SK-N-SH (cell line): ENCODE measurements around the gene CCDC30. TPM values are rescaled to one million over a fixed set of nuclear protein-coding genes. Genes with fewer than 3 reads are reported as not detected.

Experiments used
- CTCF ChIA-PET: fragments of 300-600, 350-600 bp; formaldehyde crosslinking; extraction: SDS; loops from one replicate; lab custom pipeline; 2021; lab: Yijun Ruan, JAX
- POLR2A ChIA-PET: fragments of 350-600 bp; sonication (Branson Sonifier 250); formaldehyde crosslinking; extraction: SDS; loops from one replicate; lab custom pipeline; 2020; ENCODE audit warnings: antibody characterized with exemption, inconsistent platforms; lab: Yijun Ruan, JAX
- DNase-seq: peaks from one replicate; pipeline ENCODE4 v3.0.0; 2012
- H2AFZ ChIP-seq: fragments of 200-600 bp; sonication (generic); 2 replicates; pipeline ENCODE4 v1.8.1; 2016; ENCODE audit warnings: antibody characterized with exemption, mild to moderate bottlenecking, low read depth
- H3F3A ChIP-seq: fragments of 200-600 bp; sonication (generic); replicated peaks from 2 replicates; pipeline ENCODE3; 2016; ENCODE audit warnings: antibody characterized with exemption, mild to moderate bottlenecking; ENCODE audit not compliant: insufficient read depth
- H3K27ac ChIP-seq, 2 experiments: fragments of 200-500 bp in 1 of 2; fragments of 200-600 bp in 1 of 2; sonication (Bioruptor generic) in 1 of 2; sonication (generic), shearing (Covaris generic) in 1 of 2; 2 replicates each; pipeline versions ENCODE4 v1.5.1 to v1.6.1; 2014 to 2016; ENCODE audit warnings: low read depth in 2 of 2, inconsistent platforms in 1 of 2, low read length in 1 of 2, mild to moderate bottlenecking in 1 of 2, mixed read lengths in 1 of 2
- H3K27me3 ChIP-seq: fragments of 200-600 bp; sonication (generic), shearing (Covaris generic); 2 replicates; pipeline ENCODE4 v1.6.1; 2016; ENCODE audit warnings: mixed run types; ENCODE audit not compliant: insufficient read depth
- H3K36me3 ChIP-seq, 2 experiments: fragments of 200-500 bp in 1 of 2; fragments of 200-600 bp in 1 of 2; sonication (Bioruptor generic) in 1 of 2; sonication (generic) in 1 of 2; replicated peaks in 1 of 2; 2 replicates each; pipeline versions ENCODE3 to v1.5.1; 2014 to 2016; ENCODE audit warnings: low read length in 1 of 2, mild to moderate bottlenecking in 1 of 2; ENCODE audit not compliant: insufficient read depth in 2 of 2, control insufficient read depth in 1 of 2
- H3K4me1 ChIP-seq, 2 experiments: fragments of 200-500 bp in 1 of 2; fragments of 200-600 bp in 1 of 2; sonication (Bioruptor generic) in 1 of 2; sonication (generic), shearing (Covaris generic) in 1 of 2; 2 replicates each; pipeline versions ENCODE4 v1.5.1 to v1.6.1; 2014 to 2016; ENCODE audit warnings: low read depth in 1 of 2, low read length in 1 of 2, mixed run types in 1 of 2; ENCODE audit not compliant: insufficient read depth in 2 of 2, control insufficient read depth in 1 of 2
- H3K4me2 ChIP-seq: fragments of 200-600 bp; sonication (generic), shearing (Covaris generic); 2 replicates; pipeline ENCODE4 v1.6.1; 2017; ENCODE audit warnings: mixed run types
- H3K4me3 ChIP-seq, 2 experiments: fragments of 200-500 bp in 1 of 2; fragments of 200-600 bp in 1 of 2; sonication (Bioruptor generic) in 1 of 2; sonication (generic), shearing (Covaris generic) in 1 of 2; 2 replicates each; pipeline versions ENCODE4 v1.5.1 to v1.8.1; 2014 to 2016; ENCODE audit warnings: low read depth in 2 of 2, inconsistent platforms in 1 of 2, low read length in 1 of 2, mild to moderate bottlenecking in 1 of 2, mixed read lengths in 1 of 2, moderate library complexity in 1 of 2
- H3K79me2 ChIP-seq: fragments of 200-600 bp; sonication (generic); 2 replicates; pipeline ENCODE4 v1.8.1; 2017; ENCODE audit warnings: mild to moderate bottlenecking; ENCODE audit not compliant: insufficient read depth
- H3K9ac ChIP-seq: fragments of 200-600 bp; sonication (generic); 2 replicates; pipeline ENCODE4 v1.6.1; 2017; ENCODE audit warnings: mixed run types
- H3K9me2 ChIP-seq: fragments of 200-600 bp; sonication (generic); 2 replicates; pipeline ENCODE4 v1.6.1; 2017; ENCODE audit warnings: mixed run types
- H3K9me3 ChIP-seq: fragments of 200-600 bp; sonication (generic); 2 replicates; pipeline ENCODE4 v1.6.1; 2017; ENCODE audit warnings: mixed run types, mild to moderate bottlenecking, moderate library complexity
- H4K20me1 ChIP-seq: fragments of 200-600 bp; sonication (generic); 2 replicates; pipeline ENCODE4 v1.6.1; 2017; ENCODE audit warnings: mild to moderate bottlenecking, mixed run types; ENCODE audit not compliant: insufficient read depth
- ELF1 ChIP-seq: IDR thresholded peaks from 2 replicates; pipeline ENCODE4 v1.4.0; 2012
- EP300 ChIP-seq, 2 experiments: IDR thresholded peaks; 2 replicates each; pipeline versions ENCODE4 v1.4.0 to v1.6.1; 2012; ENCODE audit warnings: borderline replicate concordance in 1 of 2, low read depth in 1 of 2, low read length in 1 of 2
- EZH2phosphoT487 ChIP-seq: fragments of 200-600 bp; sonication (generic); IDR thresholded peaks from 2 replicates; pipeline ENCODE4 v1.6.1; 2017; ENCODE audit warnings: low read depth, mixed run types, mild to moderate bottlenecking, antibody characterized with exemption, moderate library complexity, borderline replicate concordance
- FOXM1 ChIP-seq: IDR thresholded peaks from 2 replicates; pipeline ENCODE4 v1.4.0; 2012; ENCODE audit warnings: low read depth, mild to moderate bottlenecking
- GABPA ChIP-seq: IDR thresholded peaks from 2 replicates; pipeline ENCODE4 v1.4.0; 2012; ENCODE audit warnings: low read depth, mild to moderate bottlenecking
- GATA2 ChIP-seq: sonication (generic); formaldehyde crosslinking; IDR thresholded peaks from 2 replicates; pipeline ENCODE4 v1.5.0; 2020; ENCODE audit warnings: mild to moderate bottlenecking, missing genetic modification reagents
- JUND ChIP-seq: IDR thresholded peaks from 2 replicates; pipeline ENCODE4 v1.4.0; 2012
- MAX ChIP-seq: IDR thresholded peaks from 2 replicates; pipeline ENCODE4 v1.4.0; 2012; ENCODE audit warnings: low read depth
- MEF2A ChIP-seq: IDR thresholded peaks from 2 replicates; pipeline ENCODE4 v1.4.0; 2012; ENCODE audit warnings: low read depth, borderline replicate concordance
- NFIC ChIP-seq: IDR thresholded peaks from 2 replicates; pipeline ENCODE4 v1.4.0; 2012; ENCODE audit warnings: borderline replicate concordance
- POLR2AphosphoS5 ChIP-seq: IDR thresholded peaks from 2 replicates; pipeline ENCODE4 v1.6.1; 2012; ENCODE audit warnings: low read depth, low read length
- RAD21 ChIP-seq: IDR thresholded peaks from 2 replicates; pipeline ENCODE4 v1.6.1; 2012; ENCODE audit warnings: mild to moderate bottlenecking, low read length
- REST ChIP-seq: IDR thresholded peaks from 2 replicates; pipeline ENCODE4 v1.6.1; 2012; ENCODE audit warnings: mild to moderate bottlenecking, low read depth, low read length, moderate library complexity
- RFX5 ChIP-seq: IDR thresholded peaks from 2 replicates; pipeline ENCODE4 v1.6.1; 2012; ENCODE audit warnings: mild to moderate bottlenecking, improper control_type of control experiment, low read length
- RXRA ChIP-seq: IDR thresholded peaks from 2 replicates; pipeline ENCODE4 v1.4.0; 2012; ENCODE audit warnings: low read depth, mild to moderate bottlenecking, borderline replicate concordance
- SMC3 ChIP-seq: IDR thresholded peaks from 2 replicates; pipeline ENCODE4 v1.6.1; 2012; ENCODE audit warnings: low read depth, low read length, improper control_type of control experiment
- TAF1 ChIP-seq: IDR thresholded peaks from 2 replicates; pipeline ENCODE4 v1.6.1; 2012; ENCODE audit warnings: low read depth, mild to moderate bottlenecking, low read length, moderate library complexity, borderline replicate concordance
- TEAD4 ChIP-seq: IDR thresholded peaks from 2 replicates; pipeline ENCODE4 v1.4.0; 2012; ENCODE audit warnings: mild to moderate bottlenecking, borderline replicate concordance; ENCODE audit not compliant: insufficient read depth
- USF1 ChIP-seq: IDR thresholded peaks from 2 replicates; pipeline ENCODE4 v1.4.0; 2012; ENCODE audit warnings: low read depth, borderline replicate concordance
- ZBTB33 ChIP-seq: IDR thresholded peaks from 2 replicates; pipeline ENCODE4 v1.4.0; 2012; ENCODE audit warnings: low read depth, borderline replicate concordance
- WGBS: methylation state at CpG from one replicate; pipeline ENCODE4 v1.1.6; 2017; ENCODE audit warnings: low lambda C conversion rate; 5-methylcytosine and 5-hydroxymethylcytosine counted together
- polyA plus RNA-seq, 3 experiments: library from polyadenylated mRNA; depleted of rRNA; stranded (reverse); fragments of >200 nt; gene quantifications; 2 replicates each; pipeline ENCODE4 v1.2.3, GENCODE V29; 2012

The CCDC30 gene
- polyA plus RNA-seq, 1 of the 3 experiments (the other 2 are of a cell fraction), result 0.94 TPM

GRCh38 chr1:42504535-42505128, 41.5 kb downstream of the CCDC30 start:
- POLR2A ChIA-PET, result no interaction called here
- no peaks in the 10 kb centered on the region for H3K27me3 ChIP-seq

More at GRCh38 chr1:42504535-42505128, 41.5 kb downstream of the CCDC30 start:
- Histone ChIP-seq H2AFZ (no peak overlapping the region), H4K20me1 (no peaks in the 10 kb centered on the region), H3K4me1 (no peaks in the 10 kb centered on the region), H3K36me3 (peaks cover 0 to 14% of the 10 kb centered on the region in 2 experiments), H3K4me3 (no peak overlapping the region), H3K9me2 (no peaks in the 10 kb centered on the region), H3K4me2 (no peak overlapping the region), H3K27ac (no peak overlapping the region), H3K9me3 (peaks cover 27% of the 10 kb centered on the region), H3F3A (no peaks in the 10 kb centered on the region), H3K79me2 (no peaks in the 10 kb centered on the region), H3K9ac (no peak overlapping the region)
- no peak for DNase-seq
- CTCF ChIA-PET, result no interaction called here
- 67% methylated on average over 2 of the region's 2 CpGs for WGBS
- TF ChIP-seq REST (no peak), POLR2AphosphoS5 (no peak), FOXM1 (no peak), MEF2A (no peak), JUND (no peak), GATA2 (CRISPR knock-in tag) (no peak), RAD21 (no peak), TAF1 (no peak), EZH2phosphoT487 (no peak), USF1 (no peak), TEAD4 (no peak), GABPA (no peak), MAX (no peak), RFX5 (no peak), EP300 (IDR thresholded peaks at IDR 0.05; ENCODE audit: borderline replicate concordance in 1 of 2, low read depth in 1 of 2, low read length in 1 of 2) (no peak), SMC3 (no peak), RXRA (no peak), ELF1 (no peak), ZBTB33 (no peak), NFIC (no peak)
